Duodenal mucosa (tissue), 2 donors: ENCODE results near the gene FNIP1.

ENCODE experiments used
- H3K27ac ChIP-seq: one replicate; pipeline ENCODE4 v1.7.0; 2013; ENCODE audit warnings: low read depth, low read length
- H3K27me3 ChIP-seq, 2 donors: one replicate each; pipeline ENCODE4 v1.7.0; 2013; ENCODE audit warnings: low read length in 2 of 2, control low read depth in 1 of 2; ENCODE audit not compliant: insufficient read depth in 2 of 2, control insufficient read depth in 1 of 2
- H3K36me3 ChIP-seq, 2 donors: one replicate each; pipeline ENCODE4 v1.7.0; 2013; ENCODE audit warnings: low read length in 2 of 2, control low read depth in 1 of 2; ENCODE audit not compliant: insufficient read depth in 2 of 2, control insufficient read depth in 1 of 2
- H3K4me1 ChIP-seq, 2 donors: one replicate each; pipeline ENCODE4 v1.7.0; 2013; ENCODE audit warnings: low read length in 2 of 2, control low read depth in 1 of 2; ENCODE audit not compliant: insufficient read depth in 2 of 2, control insufficient read depth in 1 of 2
- H3K4me3 ChIP-seq, 2 donors: one replicate each; pipeline ENCODE4 v1.7.0; 2013; ENCODE audit warnings: low read length in 2 of 2, low read depth in 1 of 2
- H3K9ac ChIP-seq, 2 donors: one replicate each; pipeline ENCODE4 v1.7.0; 2013; ENCODE audit warnings: low read length in 2 of 2, low read depth in 1 of 2
- H3K9me3 ChIP-seq, 2 donors: one replicate each; pipeline ENCODE4 v1.7.0; 2013; ENCODE audit warnings: low read length in 2 of 2, control low read depth in 1 of 2; ENCODE audit not compliant: control insufficient read depth in 1 of 2

The FNIP1 gene

GRCh38 chr5:131812371-131813160, 15.7 kb upstream of the FNIP1 start:
- no peaks in the 10 kb centered on the region for H3K9me3 ChIP-seq
- no peaks in the 10 kb centered on the region for H3K27me3 ChIP-seq
- H3K27ac ChIP-seq, result no peak overlapping the region
- no peak overlapping the region for H3K9ac ChIP-seq
- no peaks in the 10 kb centered on the region for H3K4me1 ChIP-seq
- H3K4me3 ChIP-seq, result no peak overlapping the region
- no peaks in the 10 kb centered on the region for H3K36me3 ChIP-seq

- no peaks in the 10 kb centered on the region for H3K4me1 ChIP-seq
- no peak overlapping the region for H3K9ac ChIP-seq
- H3K36me3 ChIP-seq, result no peaks in the 10 kb centered on the region
- no peaks in the 10 kb centered on the region for H3K27me3 ChIP-seq
- no peak overlapping the region for H3K4me3 ChIP-seq
- H3K27ac ChIP-seq, result no peak overlapping the region
- no peaks in the 10 kb centered on the region for H3K9me3 ChIP-seq
Measured at GRCh38 chr5:131810510-131811249, 13.9 kb upstream of the FNIP1 start.

GRCh38 chr5:131795879-131796792, 681 bp downstream of the FNIP1 start:
- H3K9ac ChIP-seq, result peak overlapping the region; percentile 94 to 99
- H3K27ac ChIP-seq, result peak overlapping the region; percentile 97
- peak overlapping the region; percentile 81 to 90 for H3K4me3 ChIP-seq
- H3K27me3 ChIP-seq, result no peaks in the 10 kb centered on the region
- H3K36me3 ChIP-seq, result no peaks in the 10 kb centered on the region
- H3K9me3 ChIP-seq, result no peaks in the 10 kb centered on the region
- H3K4me1 ChIP-seq, result peaks cover 4 to 13% of the 10 kb centered on the region in 2 donors

DNA sequence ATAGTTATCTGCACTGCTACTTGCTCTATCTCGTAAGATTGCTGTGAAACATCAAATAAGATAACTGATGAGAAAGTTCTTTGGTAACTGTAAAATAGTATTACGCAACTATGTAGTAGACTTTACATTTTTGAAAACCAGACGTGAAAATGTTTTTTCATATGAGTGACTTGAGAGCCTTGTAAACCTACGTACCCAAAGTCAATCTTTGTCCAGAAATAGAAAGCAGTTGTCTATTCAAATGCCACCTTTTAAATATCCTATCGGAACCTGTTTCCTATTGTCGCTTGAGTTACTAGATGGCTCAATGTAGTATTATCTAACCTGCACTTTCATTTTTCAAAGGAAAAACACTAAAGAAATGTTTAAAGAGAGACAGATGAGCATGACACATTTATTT, 1.6 kb downstream of the FNIP1 start:
- Histone ChIP-seq H3K36me3 (no peaks in the 10 kb centered on the region), H3K4me3 (peak overlapping the region; percentile 81 to 90), H3K27ac (no peak overlapping the region), H3K9me3 (no peaks in the 10 kb centered on the region), H3K27me3 (no peaks in the 10 kb centered on the region), H3K9ac (peak overlapping the region; percentile 94 to 99), H3K4me1 (peaks cover 4 to 13% of the 10 kb centered on the region in 2 donors)

- Histone ChIP-seq H3K36me3 (no peaks in the 10 kb centered on the region), H3K4me1 (peaks cover 4 to 13% of the 10 kb centered on the region in 2 donors), H3K27me3 (no peaks in the 10 kb centered on the region), H3K4me3 (no peak overlapping the region), H3K9ac (no peak overlapping the region), H3K9me3 (no peaks in the 10 kb centered on the region), H3K27ac (no peak overlapping the region)
Measured at GRCh38 chr5:131794586-131794985, 2.2 kb downstream of the FNIP1 start.

- Histone ChIP-seq H3K36me3 (no peaks in the 10 kb centered on the region), H3K4me1 (peaks cover 5 to 14% of the 10 kb centered on the region in 2 donors), H3K9me3 (no peaks in the 10 kb centered on the region), H3K27me3 (no peaks in the 10 kb centered on the region), H3K4me3 (no peak overlapping the region), H3K9ac (no peak overlapping the region), H3K27ac (no peak overlapping the region)
Measured at GRCh38 chr5:131792896-131793295, 3.9 kb downstream of the FNIP1 start.

DNA sequence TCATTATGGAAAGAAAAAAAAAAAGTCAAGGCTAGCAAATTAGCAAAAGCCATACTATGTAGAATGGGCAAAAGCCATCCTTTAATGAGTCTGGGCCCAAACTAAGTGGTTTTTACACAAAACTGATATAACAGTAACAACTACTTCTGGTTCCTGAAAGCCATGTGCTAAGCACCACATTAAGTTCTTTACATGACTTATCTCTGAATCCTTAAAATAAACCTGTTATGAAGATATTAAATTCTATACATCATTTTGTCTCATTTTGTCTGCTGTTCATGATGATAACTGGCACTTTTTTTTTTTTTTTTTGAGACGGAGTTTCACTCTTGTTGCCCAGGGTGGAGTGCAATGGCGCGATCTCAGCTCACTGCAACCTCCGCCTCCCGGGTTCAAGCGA, 5.0 kb downstream of the FNIP1 start:
- Histone ChIP-seq H3K27ac (no peak overlapping the region), H3K4me1 (peaks cover 10 to 19% of the 10 kb centered on the region in 2 donors), H3K9me3 (no peaks in the 10 kb centered on the region), H3K36me3 (no peaks in the 10 kb centered on the region), H3K27me3 (no peaks in the 10 kb centered on the region), H3K4me3 (no peak overlapping the region), H3K9ac (no peak overlapping the region)

DNA sequence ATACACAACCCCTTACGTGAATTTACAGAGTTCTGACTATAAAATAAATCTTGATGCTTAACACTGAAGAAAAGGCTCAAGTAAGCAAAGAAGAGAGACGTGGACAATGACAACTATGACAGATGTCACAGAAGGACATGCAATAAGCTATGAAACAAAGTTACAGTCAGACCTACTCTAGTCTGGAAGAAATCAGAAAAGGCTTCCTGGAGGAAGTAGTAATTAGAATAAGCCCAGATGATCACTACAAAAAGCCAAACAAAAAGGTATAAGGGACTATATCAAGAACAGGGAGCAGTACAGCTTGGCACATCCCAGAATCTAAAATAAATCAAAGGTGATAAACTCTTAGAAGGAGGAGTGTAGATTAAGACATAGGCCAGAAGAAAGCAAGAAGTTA, 6.3 kb downstream of the FNIP1 start:
- Histone ChIP-seq H3K4me3 (no peak overlapping the region), H3K9me3 (no peaks in the 10 kb centered on the region), H3K9ac (no peak overlapping the region), H3K27me3 (no peaks in the 10 kb centered on the region), H3K4me1 (peaks cover 10 to 20% of the 10 kb centered on the region in 2 donors), H3K36me3 (no peaks in the 10 kb centered on the region), H3K27ac (no peak overlapping the region)

- H3K9ac ChIP-seq, result no peak overlapping the region
- H3K27ac ChIP-seq, result no peak overlapping the region
- H3K27me3 ChIP-seq, result no peaks in the 10 kb centered on the region
- no peaks in the 10 kb centered on the region for H3K9me3 ChIP-seq
- H3K36me3 ChIP-seq, result no peaks in the 10 kb centered on the region
- H3K4me1 ChIP-seq, result peaks cover 10 to 17% of the 10 kb centered on the region in 2 donors
- H3K4me3 ChIP-seq, result no peak overlapping the region
Measured at GRCh38 chr5:131789765-131790164, 7.1 kb downstream of the FNIP1 start.
